Lower leg skin (tissue), 3 donors: ENCODE measurements around the gene VWC2L.

Experiments used
- CTCF ChIP-seq, 3 donors: fragments of 450-650 bp; IDR thresholded peaks; one replicate each; pipeline ENCODE4 v1.5.1; 2016; ENCODE audit warnings: antibody characterized with exemption in 3 of 3, mild to moderate bottlenecking in 3 of 3, moderate library complexity in 2 of 3
- POLR2A ChIP-seq, 2 donors: fragments of 450-650 bp; IDR thresholded peaks; one replicate each; pipeline ENCODE4 v1.6.1; 2016 to 2017; ENCODE audit warnings: antibody characterized with exemption in 2 of 2, mild to moderate bottlenecking in 1 of 2, moderate library complexity in 1 of 2

GRCh38 chr2:214569419-214570035 is 158.7 kb downstream of the VWC2L start:
- TF ChIP-seq CTCF (IDR thresholded peaks at IDR 0.05) (no peak), POLR2A (IDR thresholded peaks at IDR 0.05) (no peak)
